CMK (cell line): ENCODE data around the gene DRD5.

ENCODE experiments used
- DNase-seq: peaks from one replicate; pipeline ENCODE4 v3.0.0-alpha.2; 2010; ENCODE audit warnings: low read depth

The DRD5 gene

GRCh38 chr4:9816285-9816684 is 34.9 kb downstream of the DRD5 start:
- no peak for DNase-seq

- no peak for DNase-seq
Measured at GRCh38 chr4:9820343-9820742, 38.9 kb downstream of the DRD5 start.

GRCh38 chr4:9825049-9825448 is 43.6 kb downstream of the DRD5 start:
- DNase-seq: no peak

GRCh38 chr4:9826551-9826950 is 45.1 kb downstream of the DRD5 start:
- no peak for DNase-seq

- no peak for DNase-seq
Measured at GRCh38 chr4:9832640-9833039, 51.2 kb downstream of the DRD5 start.

GRCh38 chr4:9833421-9833820 is 52.0 kb downstream of the DRD5 start:
- no peak for DNase-seq
